GM12878 (cell line): ENCODE results near the gene SNED1. TPM values are rescaled to one million over a fixed set of nuclear protein-coding genes. Genes with fewer than 3 reads are reported as not detected.

ENCODE experiments used
- ATAC-seq: fragments of 200-7000 bp; cut with Tn5 transposase; 3 replicates; pipeline ENCODE4 v1.9.1; 2020; ENCODE audit warnings: mild to moderate bottlenecking, moderate library complexity
- BruUV-seq: library from RNA; stranded (reverse); fragments of 400-500 nt; replicated peaks from 2 replicates; lab custom pipeline; 2021; lab: Mats Ljungman, UMichigan
- CTCF ChIA-PET: fragments of 300-600 bp; sonication (Branson Sonifier 250); formaldehyde crosslinking; extraction: SDS; loops from one replicate; lab custom pipeline; 2021; ENCODE audit warnings: inconsistent platforms; lab: Yijun Ruan, JAX
- POLR2A ChIA-PET: fragments of 350-600 bp; formaldehyde crosslinking; extraction: SDS; loops from one replicate; lab custom pipeline; 2021; ENCODE audit warnings: inconsistent platforms; lab: Charles Lee
- RAD21 ChIA-PET: fragments of 300-600 bp; sonication (Branson Sonifier 250); formaldehyde crosslinking; loops from one replicate; lab custom pipeline; 2023; ENCODE audit warnings: antibody characterized with exemption; ENCODE audit not compliant: unreplicated experiment; lab: Charles Lee
- SMC1A ChIA-PET: fragments of 300-600 bp; sonication (Branson Sonifier 250); formaldehyde crosslinking; loops from one replicate; lab custom pipeline; 2023; ENCODE audit not compliant: unreplicated experiment, uncharacterized antibody; lab: Charles Lee
- DNase-seq: peaks from one replicate; pipeline ENCODE4 v3.0.0-alpha.2; 2011; ENCODE audit warnings: low read depth, low spot score
- FAIRE-seq: peaks from 3 replicates; lab custom pipeline; 2011; peaks lifted over from hg19 to GRCh38; lab: Jason Lieb, UNC
- H2AFZ ChIP-seq: 2 replicates; pipeline ENCODE4 v1.6.0; 2011; ENCODE audit warnings: low read depth, low read length, control low read depth; ENCODE audit not compliant: control insufficient read depth
- H3K27ac ChIP-seq: 2 replicates; pipeline ENCODE4 v1.5.1; 2011; ENCODE audit warnings: control low read depth; ENCODE audit not compliant: control insufficient read depth, insufficient read depth
- H3K27me3 ChIP-seq, 2 experiments: replicated peaks in 1 of 2; 2 replicates each; pipeline versions ENCODE4 v1.6.0 to v1.6.1; 2011; ENCODE audit warnings: low read length in 1 of 2; ENCODE audit not compliant: control insufficient read depth in 2 of 2, insufficient read depth in 2 of 2
- H3K36me3 ChIP-seq, 2 experiments: 2 replicates each; pipeline ENCODE4 v1.5.1; 2011; ENCODE audit warnings: low read length in 1 of 2; ENCODE audit not compliant: control insufficient read depth in 2 of 2, insufficient read depth in 2 of 2
- H3K4me1 ChIP-seq: 2 replicates; pipeline ENCODE4 v1.6.1; 2011; ENCODE audit warnings: mild to moderate bottlenecking, low read length, moderate library complexity, mixed read lengths; ENCODE audit not compliant: control insufficient read depth, insufficient read depth
- H3K4me2 ChIP-seq: 2 replicates; pipeline ENCODE4 v1.6.0; 2011; ENCODE audit warnings: control low read depth; ENCODE audit not compliant: control insufficient read depth, insufficient read depth
- H3K4me3 ChIP-seq: fragments of 200-600 bp; sonication (generic); 2 replicates; pipeline ENCODE4 v1.5.1; 2016
- H3K79me2 ChIP-seq: 2 replicates; pipeline ENCODE4 v1.6.0; 2011; ENCODE audit warnings: low read length; ENCODE audit not compliant: control insufficient read depth, insufficient read depth
- H3K9ac ChIP-seq: 2 replicates; pipeline ENCODE4 v1.8.0; 2011; ENCODE audit warnings: low read length, control low read depth, mixed read lengths; ENCODE audit not compliant: control insufficient read depth, insufficient read depth
- H3K9me3 ChIP-seq: replicated peaks from 3 replicates; pipeline ENCODE4 v1.5.1; 2011; ENCODE audit warnings: mild to moderate bottlenecking, low read length; ENCODE audit not compliant: control insufficient read depth, insufficient read depth
- H4K20me1 ChIP-seq: 2 replicates; pipeline ENCODE4 v1.6.0; 2011; ENCODE audit not compliant: control insufficient read depth, insufficient read depth
- ATF2 ChIP-seq: IDR thresholded peaks from 2 replicates; pipeline ENCODE4 v1.6.1; 2012; ENCODE audit warnings: low read length, inconsistent platforms
- BRCA1 ChIP-seq: IDR thresholded peaks from 2 replicates; pipeline ENCODE4 v1.6.1; 2011; ENCODE audit warnings: low read depth, low read length, improper control_type of control experiment
- CEBPZ ChIP-seq: fragments of 150-350 bp; IDR thresholded peaks from 2 replicates; pipeline ENCODE4 v1.6.1; 2016; ENCODE audit warnings: low read depth, low read length
- ETV6 ChIP-seq, 2 experiments: fragments of 450-650 bp in 1 of 2; IDR thresholded peaks in 1 of 2; conservative IDR thresholded peaks in 1 of 2; 2 replicates each; pipeline ENCODE4 v1.6.1; 2014; ENCODE audit warnings: antibody characterized with exemption in 1 of 2, borderline replicate concordance in 1 of 2, low read depth in 1 of 2, mild to moderate bottlenecking in 1 of 2, moderate library complexity in 1 of 2
- EZH2 ChIP-seq: IDR thresholded peaks from 2 replicates; pipeline ENCODE4 v1.6.1; 2012; ENCODE audit warnings: low read depth, mild to moderate bottlenecking, control low read depth, inconsistent platforms, low read length, borderline replicate concordance; ENCODE audit not compliant: control insufficient read depth
- GABPA ChIP-seq: IDR thresholded peaks from 2 replicates; pipeline ENCODE4 v1.6.1; 2014; ENCODE audit warnings: antibody characterized with exemption, low read depth, mild to moderate bottlenecking, inconsistent platforms
- GATAD2B ChIP-seq: fragments of 450-650 bp; conservative IDR thresholded peaks from 2 replicates; pipeline ENCODE4 v1.6.1; 2017; ENCODE audit warnings: low read depth, mild to moderate bottlenecking, moderate library complexity
- MTA2 ChIP-seq: fragments of 450-650 bp; IDR thresholded peaks from 2 replicates; pipeline ENCODE4 v1.6.1; 2016; ENCODE audit warnings: low read depth, mild to moderate bottlenecking, moderate library complexity
- MYC ChIP-seq: IDR thresholded peaks from 2 replicates; pipeline ENCODE4 v1.6.1; 2011; ENCODE audit warnings: mild to moderate bottlenecking, low read length, moderate library complexity, inconsistent platforms; ENCODE audit not compliant: insufficient read depth, insufficient replicate concordance, insufficient read length, severe bottlenecking
- NFYA ChIP-seq: IDR thresholded peaks from 2 replicates; pipeline ENCODE4 v1.6.1; 2011; ENCODE audit warnings: low read depth, mild to moderate bottlenecking, low read length, improper control_type of control experiment, borderline replicate concordance
- SREBF2 ChIP-seq: IDR thresholded peaks from 2 replicates; pipeline ENCODE4 v1.6.1; 2012; ENCODE audit warnings: mild to moderate bottlenecking, low read length
- SUZ12 ChIP-seq: fragments of 200-600 bp; sonication (generic); IDR thresholded peaks from one replicate; pipeline ENCODE4 v1.6.1; 2018; ENCODE audit warnings: antibody characterized with exemption, mild to moderate bottlenecking; ENCODE audit not compliant: unreplicated experiment
- TARDBP ChIP-seq: IDR thresholded peaks from 2 replicates; pipeline ENCODE4 v1.6.1; 2016; ENCODE audit warnings: borderline replicate concordance
- ZNF24 ChIP-seq: fragments of 450-650 bp; IDR thresholded peaks from 2 replicates; pipeline ENCODE4 v1.6.1; 2017; ENCODE audit warnings: antibody characterized with exemption, mild to moderate bottlenecking
- WGBS: methylation state at CpG from one replicate; pipeline ENCODE4 v1.1.6; 2016; ENCODE audit warnings: low lambda C conversion rate; ENCODE audit not compliant: insufficient replicate concordance, insufficient coverage; ENCODE audit errors: missing lambda C conversion rate; 5-methylcytosine and 5-hydroxymethylcytosine counted together
- in situ Hi-C: fragments of 300-500 bp; cut with MboI; formaldehyde crosslinking; loops from 9 replicates; pipeline ENCODE4 v1.14.3; 2018; ENCODE audit warnings: mixed read lengths
- intact Hi-C: fragments of 100-400 bp; cut with micrococcal nuclease; formaldehyde crosslinking; loops from one replicate; pipeline ENCODE4 v1.14.2; 2022; ENCODE audit not compliant: unreplicated experiment
- polyA plus RNA-seq, 11 experiments: library from polyadenylated mRNA; depleted of rRNA in 4 of 11; unstranded in 6 of 11; stranded (reverse) in 5 of 11; fragments of >200 nt; fragmentation: Nextera tagmentation in 4 of 11; fragmentation: Illumina TruSeq in 1 of 11; extraction: Ambion mirVana in 4 of 11; extraction: Trizol in 1 of 11; gene quantifications; 1 replicate in 1 of 11; 2 replicates in 10 of 11; pipeline versions ENCODE4 v1.2.1 to v1.2.3, GENCODE V29; 2011 to 2016; ENCODE audit warnings: inconsistent platforms in 2 of 11, missing spikeins in 2 of 11, low read depth in 1 of 11
- total RNA-seq, 4 experiments: library from RNA; depleted of rRNA in 3 of 4; stranded (reverse); fragments of >200 nt in 3 of 4; fragmentation: Illumina TruSeq in 1 of 4; extraction: Trizol in 1 of 4; gene quantifications; 2 replicates each; pipeline versions ENCODE4 v1.2.1 to v1.2.3, GENCODE V29; 2013 to 2021

Gene SNED1
- total and polyA plus RNA-seq, 10 of the 15 experiments (the other 5 are each of a cell fraction or from before 2014, with no cell fraction given), result 0.05 to 8.4 (median 3.0) TPM

GRCh38 chr2:240956171-240956934, 42.1 kb upstream of the SNED1 start:
- in situ Hi-C loops, result no loop called here

More at GRCh38 chr2:240956171-240956934, 42.1 kb upstream of the SNED1 start:
- no peak for FAIRE-seq
- POLR2A ChIA-PET, result no interaction called here
- Histone ChIP-seq H3K79me2 (no peaks in the 10 kb centered on the region), H3K36me3 (no peaks in the 10 kb centered on the region), H4K20me1 (no peaks in the 10 kb centered on the region), H3K9ac (no peak overlapping the region), H3K4me2 (no peak overlapping the region), H3K9me3 (no peaks in the 10 kb centered on the region), H3K4me3 (no peak overlapping the region), H3K4me1 (no peaks in the 10 kb centered on the region), H3K27ac (no peak overlapping the region), H3K27me3 (peaks cover 0 to 1% of the 10 kb centered on the region in 2 experiments; a peak in 2 of 4 replicates), H2AFZ (no peak overlapping the region)
- no peak for TF ChIP-seq SREBF2
- TF ChIP-seq ATF2, result no peak
- no peak for TF ChIP-seq ETV6 (conservative IDR thresholded peaks at IDR 0.05 in 1 of 2, IDR thresholded peaks at IDR 0.05 in 1 of 2; ENCODE audit: borderline replicate concordance in 1 of 2, low read depth in 1 of 2)
- no peak for TF ChIP-seq MTA2
- TF ChIP-seq ZNF24, result no peak
- no peak for TF ChIP-seq EZH2
- TF ChIP-seq GATAD2B, result no peak
- TF ChIP-seq BRCA1, result no peak
- no peak for TF ChIP-seq SUZ12
- TF ChIP-seq TARDBP, result no peak
- no peak for TF ChIP-seq NFYA
- TF ChIP-seq GABPA, result no peak
- TF ChIP-seq CEBPZ, result no peak
- TF ChIP-seq MYC, result no peak
- intact Hi-C loops, result no loop called here
- 35% methylated on average over 16 of the region's 16 CpGs for WGBS
- DNase-seq, result no peak
- no TSS peak for BruUV-seq
- ATAC-seq, result no peak
- SMC1A ChIA-PET, result no interaction called here
- CTCF ChIA-PET, result no interaction called here
- RAD21 ChIA-PET, result no interaction called here
